ENCODE measurements around the gene CNTNAP5.

The CNTNAP5 gene

GRCh38 chr2:124476291-124476690 is 451.2 kb downstream of the CNTNAP5 start:
- peak; percentile 3 for DNase-seq (ENCODE audit: low read depth)
- H3K4me3 ChIP-seq (ENCODE audit: low read depth, low read length): no peak overlapping the region
- no peak for TF ChIP-seq CTCF (conservative IDR thresholded peaks at IDR 0.05; ENCODE audit: low read depth, low read length)

- TF ChIP-seq CTCF (conservative IDR thresholded peaks at IDR 0.05; ENCODE audit: low read depth, low read length): no peak
- DNase-seq (ENCODE audit: low read depth): no peak
- H3K4me3 ChIP-seq (ENCODE audit: low read depth, low read length): no peak overlapping the region
Observed at GRCh38 chr2:124478761-124479160, 453.7 kb downstream of the CNTNAP5 start.

- no peak for TF ChIP-seq CTCF (conservative IDR thresholded peaks at IDR 0.05; ENCODE audit: low read depth, low read length)
- H3K4me3 ChIP-seq (ENCODE audit: low read depth, low read length): no peak overlapping the region
- no peak for DNase-seq (ENCODE audit: low read depth)
Observed at GRCh38 chr2:124480958-124481357, 455.9 kb downstream of the CNTNAP5 start.

- no peak for TF ChIP-seq CTCF (conservative IDR thresholded peaks at IDR 0.05; ENCODE audit: low read depth, low read length)
- H3K4me3 ChIP-seq (ENCODE audit: low read depth, low read length): no peak overlapping the region
- no peak for DNase-seq (ENCODE audit: low read depth)
Observed at GRCh38 chr2:124482044-124482443, 457.0 kb downstream of the CNTNAP5 start.

GRCh38 chr2:124482551-124482950 is 457.5 kb downstream of the CNTNAP5 start:
- H3K4me3 ChIP-seq (ENCODE audit: low read depth, low read length): no peak overlapping the region
- no peak for DNase-seq (ENCODE audit: low read depth)
- TF ChIP-seq CTCF (conservative IDR thresholded peaks at IDR 0.05; ENCODE audit: low read depth, low read length): no peak

- no peak for TF ChIP-seq CTCF (conservative IDR thresholded peaks at IDR 0.05; ENCODE audit: low read depth, low read length)
- H3K4me3 ChIP-seq (ENCODE audit: low read depth, low read length): no peak overlapping the region
- DNase-seq (ENCODE audit: low read depth): no peak
Observed at GRCh38 chr2:124485659-124486058, 460.6 kb downstream of the CNTNAP5 start.

- no peak for TF ChIP-seq CTCF (conservative IDR thresholded peaks at IDR 0.05; ENCODE audit: low read depth, low read length)
- no peak overlapping the region for H3K4me3 ChIP-seq (ENCODE audit: low read depth, low read length)
- DNase-seq (ENCODE audit: low read depth): no peak
Observed at GRCh38 chr2:124489686-124490085, 464.6 kb downstream of the CNTNAP5 start.
